Left kidney (tissue), 8 donors: Measurements from ENCODE around the gene IKZF5. TPM values are rescaled to one million over a fixed set of nuclear protein-coding genes. Genes with fewer than 3 reads are reported as not detected.

Experiments used
- DNase-seq: peaks from one replicate; pipeline ENCODE4 v3.0.0-alpha.2; 2013
- long read RNA-seq, 8 donors: transcript quantifications; one replicate each; lab custom pipeline, GENCODE V29; 2026
- polyA plus RNA-seq: library from polyadenylated mRNA; unstranded; fragments of 120-200 nt; gene quantifications from one replicate; pipeline ENCODE4 v1.2.1, GENCODE V29; 2013; ENCODE audit not compliant: insufficient read length

Gene IKZF5
- polyA plus RNA-seq, result 27.5 TPM
- long read RNA-seq, donor 1, full-length matches to known transcripts, result 4 of 4 reads
- long read RNA-seq, donor 1, partial matches to known transcripts, result 0 of 4 reads
- long read RNA-seq, donor 1, other reads (novel, unspliced or antisense), result 0 of 4 reads
- long read RNA-seq, donor 2, full-length matches to known transcripts, result 7 of 7 reads
- long read RNA-seq, donor 2, partial matches to known transcripts, result 0 of 7 reads
- long read RNA-seq, donor 2, other reads (novel, unspliced or antisense), result 0 of 7 reads
- long read RNA-seq, donor 3, full-length matches to known transcripts, result 3 of 3 reads
- long read RNA-seq, donor 3, partial matches to known transcripts, result 0 of 3 reads
- long read RNA-seq, donor 3, other reads (novel, unspliced or antisense), result 0 of 3 reads
- long read RNA-seq, donor 4, full-length matches to known transcripts, result 1 of 1 reads
- long read RNA-seq, donor 4, partial matches to known transcripts, result 0 of 1 reads
- long read RNA-seq, donor 4, other reads (novel, unspliced or antisense), result 0 of 1 reads
- long read RNA-seq, donor 5, full-length matches to known transcripts, result 6 of 6 reads
- long read RNA-seq, donor 5, partial matches to known transcripts, result 0 of 6 reads
- long read RNA-seq, donor 5, other reads (novel, unspliced or antisense), result 0 of 6 reads
- long read RNA-seq, donor 6, full-length matches to known transcripts, result 7 of 7 reads
- long read RNA-seq, donor 6, partial matches to known transcripts, result 0 of 7 reads
- long read RNA-seq, donor 6, other reads (novel, unspliced or antisense), result 0 of 7 reads
- long read RNA-seq, donor 7, full-length matches to known transcripts, result 7 of 7 reads
- long read RNA-seq, donor 7, partial matches to known transcripts, result 0 of 7 reads
- long read RNA-seq, donor 7, other reads (novel, unspliced or antisense), result 0 of 7 reads
- long read RNA-seq, donor 8, full-length matches to known transcripts, result 2 of 2 reads
- long read RNA-seq, donor 8, partial matches to known transcripts, result 0 of 2 reads
- long read RNA-seq, donor 8, other reads (novel, unspliced or antisense), result 0 of 2 reads

- peak; percentile 97 for DNase-seq
Measured at GRCh38 chr10:123008355-123009104, at the start of gene IKZF5, which contains the start of gene ACADSB. Gene IKZF5, minus strand, starts transcription at chr10:123008795. Its CDS starts 10,170 bp downstream, at chr10:122998625. Gene ACADSB, plus strand, starts transcription at chr10:123009006. Its CDS starts 24 bp downstream, at chr10:123009030.

- no peak for DNase-seq
Measured at GRCh38 chr10:123057968-123058367, 49.4 kb upstream of the IKZF5 start.

GRCh38 chr10:123045961-123046731 is 37.6 kb upstream of the IKZF5 start:
- no peak for DNase-seq

- DNase-seq, result no peak
Measured at GRCh38 chr10:123044391-123044790, 35.8 kb upstream of the IKZF5 start.

GRCh38 chr10:123043409-123043925 is 34.9 kb upstream of the IKZF5 start:
- peak; percentile 62 for DNase-seq

GRCh38 chr10:123042708-123043408 is 34.3 kb upstream of the IKZF5 start:
- DNase-seq, result no peak

- DNase-seq, result no peak
Measured at GRCh38 chr10:123039632-123039930, 31.0 kb upstream of the IKZF5 start.

- no peak for DNase-seq
Measured at GRCh38 chr10:123038782-123039631, 30.4 kb upstream of the IKZF5 start.

- DNase-seq, result no peak
Measured at GRCh38 chr10:123035467-123036086, 27.0 kb upstream of the IKZF5 start.

GRCh38 chr10:123034332-123034731 is 25.7 kb upstream of the IKZF5 start:
- DNase-seq, result no peak

- DNase-seq, result no peak
Measured at GRCh38 chr10:123031124-123031523, 22.5 kb upstream of the IKZF5 start.

GRCh38 chr10:123027861-123028260 is 19.3 kb upstream of the IKZF5 start:
- no peak for DNase-seq

GRCh38 chr10:123026302-123026701 is 17.7 kb upstream of the IKZF5 start:
- no peak for DNase-seq

- no peak for DNase-seq
Measured at GRCh38 chr10:123024540-123024939, 15.9 kb upstream of the IKZF5 start.

- no peak for DNase-seq
Measured at GRCh38 chr10:123021517-123021916, 12.9 kb upstream of the IKZF5 start.

- no peak for DNase-seq
Measured at GRCh38 chr10:123019941-123020703, 11.5 kb upstream of the IKZF5 start.

- no peak for DNase-seq
Measured at GRCh38 chr10:123019264-123019663, 10.7 kb upstream of the IKZF5 start.

- DNase-seq, result no peak
Measured at GRCh38 chr10:123018531-123018930, 9.9 kb upstream of the IKZF5 start.
